Endothelial cell of umbilical vein (primary cell): ENCODE data around the gene CTNNA2. TPM values are rescaled to one million over a fixed set of nuclear protein-coding genes. Genes with fewer than 3 reads are reported as not detected.

ENCODE experiments used
- BruUV-seq: library from RNA; stranded (reverse); fragments of 400-500 nt; replicated peaks from 2 replicates; lab custom pipeline; 2021; lab: Mats Ljungman, UMichigan
- CTCF ChIA-PET: fragments of 300-600, 350-600 bp; sonication (Branson Sonifier 250); formaldehyde crosslinking; loops from one replicate; lab custom pipeline; 2021; ENCODE audit warnings: antibody characterized with exemption, inconsistent platforms; lab: Charles Lee
- POLR2A ChIA-PET: fragments of 300-600, 350-600 bp; sonication (Branson Sonifier 250); formaldehyde crosslinking; loops from one replicate; lab custom pipeline; 2021; ENCODE audit warnings: antibody characterized with exemption, inconsistent platforms; lab: Charles Lee
- DNase-seq: peaks from one replicate; pipeline ENCODE4 v3.0.0-alpha.2; 2011; ENCODE audit warnings: low read depth, low spot score
- FAIRE-seq: peaks from 2 replicates; lab custom pipeline; 2011; peaks lifted over from hg19 to GRCh38; lab: Jason Lieb, UNC
- H2AFZ ChIP-seq: 2 replicates; pipeline ENCODE4 v1.6.0; 2012; ENCODE audit warnings: low read depth, low read length, control low read depth, inconsistent platforms
- H3K27ac ChIP-seq: 2 replicates; pipeline ENCODE4 v1.5.1; 2011; ENCODE audit warnings: low read depth, mild to moderate bottlenecking, control low read depth, low read length, moderate library complexity; ENCODE audit not compliant: insufficient read depth
- H3K27me3 ChIP-seq, 2 experiments: 2 replicates each; pipeline versions ENCODE4 v1.6.0 to v1.6.1; 2011; ENCODE audit warnings: low read length in 2 of 2, mixed read lengths in 1 of 2; ENCODE audit not compliant: control insufficient read depth in 2 of 2, insufficient read depth in 2 of 2
- H3K36me3 ChIP-seq, 2 experiments: 2 replicates in 1 of 2; 3 replicates in 1 of 2; pipeline ENCODE4 v1.5.1; 2011; ENCODE audit warnings: low read length in 2 of 2, mild to moderate bottlenecking in 1 of 2, moderate library complexity in 1 of 2; ENCODE audit not compliant: control insufficient read depth in 2 of 2, insufficient read depth in 2 of 2; ENCODE audit errors: extremely low read depth in 1 of 2
- H3K4me1 ChIP-seq: 3 replicates; pipeline ENCODE4 v1.5.1; 2011; ENCODE audit warnings: mild to moderate bottlenecking, low read length; ENCODE audit not compliant: control insufficient read depth, insufficient read depth; ENCODE audit errors: extremely low read depth
- H3K4me2 ChIP-seq: 2 replicates; pipeline ENCODE4 v1.6.1; 2011; ENCODE audit warnings: low read length, control low read depth, mixed read lengths; ENCODE audit not compliant: insufficient read depth
- H3K4me3 ChIP-seq, 3 experiments: fragments of 200-600 bp in 1 of 3; sonication (generic), shearing (Covaris generic) in 1 of 3; replicated peaks in 1 of 3; 2 replicates each; pipeline ENCODE4 v1.5.1; 2011 to 2016; ENCODE audit warnings: control low read depth in 3 of 3, low read length in 3 of 3, mild to moderate bottlenecking in 2 of 3, inconsistent platforms in 1 of 3, low read depth in 1 of 3, moderate library complexity in 1 of 3; ENCODE audit not compliant: insufficient read depth in 1 of 3
- H3K79me2 ChIP-seq: 2 replicates; pipeline ENCODE4 v1.6.0; 2012; ENCODE audit warnings: low read length, inconsistent platforms; ENCODE audit not compliant: control insufficient read depth, insufficient read depth
- H3K9ac ChIP-seq: replicated peaks from 2 replicates; pipeline ENCODE3; 2011; ENCODE audit warnings: low read length, control low read depth; ENCODE audit not compliant: insufficient read depth; ENCODE audit errors: extremely low read depth
- H3K9me1 ChIP-seq: replicated peaks from 3 replicates; pipeline ENCODE4 v1.6.0; 2011; ENCODE audit warnings: mild to moderate bottlenecking, low read length; ENCODE audit not compliant: control insufficient read depth, insufficient read depth; ENCODE audit errors: extremely low read depth
- H3K9me3 ChIP-seq: replicated peaks from 2 replicates; pipeline ENCODE4 v1.5.1; 2012; ENCODE audit warnings: low read length, inconsistent platforms; ENCODE audit not compliant: control insufficient read depth, insufficient read depth
- H4K20me1 ChIP-seq: replicated peaks from 2 replicates; pipeline ENCODE3; 2011; ENCODE audit warnings: mild to moderate bottlenecking, low read length; ENCODE audit not compliant: control insufficient read depth, insufficient read depth; ENCODE audit errors: extremely low read depth
- EZH2 ChIP-seq: IDR thresholded peaks from 2 replicates; pipeline ENCODE4 v1.6.1; 2012; ENCODE audit warnings: borderline replicate concordance, low read depth, mild to moderate bottlenecking, moderate library complexity, low read length, inconsistent platforms; ENCODE audit not compliant: severe bottlenecking
- GATA2 ChIP-seq: IDR thresholded peaks from 2 replicates; pipeline ENCODE4 v1.7.0; 2011; ENCODE audit warnings: low read depth, mild to moderate bottlenecking, moderate library complexity, mixed read lengths, low read length; ENCODE audit not compliant: insufficient read length, insufficient read depth
- JUN ChIP-seq: IDR thresholded peaks from 2 replicates; pipeline ENCODE4 v1.6.1; 2011; ENCODE audit warnings: borderline replicate concordance, low read depth; ENCODE audit not compliant: insufficient read length, insufficient read depth
- MYC ChIP-seq: IDR thresholded peaks from one replicate; pipeline ENCODE4 v1.6.1; 2011; ENCODE audit warnings: mild to moderate bottlenecking, low read depth, low read length
- POLR2A ChIP-seq: IDR thresholded peaks from 2 replicates; pipeline ENCODE4 v1.6.1; 2012; ENCODE audit warnings: low read depth, mild to moderate bottlenecking, control low read depth, low read length
- POLR2AphosphoS5 ChIP-seq: IDR thresholded peaks from 2 replicates; pipeline ENCODE4 v1.6.1; 2012; ENCODE audit warnings: low read depth, mild to moderate bottlenecking, control low read depth, low read length, moderate library complexity; ENCODE audit not compliant: insufficient read depth
- dilution Hi-C: fragments of 300-500 bp; cut with MboI; formaldehyde crosslinking; loops from one replicate; pipeline ENCODE4 v1.15.0; 2019; ENCODE audit warnings: low sequenced_read_pairs; ENCODE audit not compliant: extremely low pct_ligation_motif_present
- intact Hi-C: fragments of 100-400 bp; cut with micrococcal nuclease; formaldehyde crosslinking; loops from one replicate; pipeline ENCODE4 v1.10.0; 2022
- polyA plus RNA-seq, 4 experiments: library from polyadenylated mRNA; depleted of rRNA in 3 of 4; stranded (reverse) in 3 of 4; unstranded in 1 of 4; fragments of >200 nt; gene quantifications; 2 replicates each; pipeline versions ENCODE4 v1.2.1 to v1.2.3, GENCODE V29; 2011 to 2012; ENCODE audit warnings: missing spikeins in 1 of 4
- total RNA-seq: library from RNA; stranded (reverse); gene quantifications from 2 replicates; pipeline ENCODE4 v1.2.3, GENCODE V29; 2021
- TF ChIP-seq, protein P1 (sequence below): IDR thresholded peaks from 2 replicates; pipeline ENCODE4 v1.6.1; 2011; ENCODE audit not compliant: insufficient read depth, insufficient read length

The CTNNA2 gene
- total and polyA plus RNA-seq, 2 donors (not counting 3 experiments of a cell fraction or from before 2014, with no cell fraction given): not detected

DNA sequence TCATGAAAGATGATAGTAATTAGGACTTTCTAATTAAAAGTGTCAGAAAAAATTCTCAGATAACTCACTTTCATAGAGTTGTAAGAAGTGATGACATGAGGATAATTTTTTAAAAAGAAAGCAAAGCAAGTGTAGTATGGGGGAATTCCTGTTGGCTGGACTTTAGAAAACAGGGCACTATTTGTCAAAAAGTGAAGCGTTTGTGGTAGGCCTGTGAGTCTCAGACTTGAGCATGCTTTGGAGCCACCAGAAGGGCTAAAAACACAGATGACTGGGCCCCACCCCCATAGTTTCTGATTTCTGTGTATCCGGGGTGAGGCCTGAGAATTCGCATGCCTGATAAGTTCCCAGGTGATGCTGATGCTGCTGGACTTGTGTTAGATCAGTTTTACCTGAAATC, 1014.3 kb downstream of the CTNNA2 start:
- ChIA-PET POLR2A (no interaction called here), CTCF (no interaction called here)
- no peaks in the 10 kb centered on the region for H4K20me1 ChIP-seq
- no peak overlapping the region for H3K9ac ChIP-seq
- H3K27me3 ChIP-seq: no peaks in the 10 kb centered on the region
- DNase-seq: no peak
- no peak for FAIRE-seq
- H3K79me2 ChIP-seq: no peaks in the 10 kb centered on the region
- no peaks in the 10 kb centered on the region for H3K9me1 ChIP-seq
- H3K4me2 ChIP-seq: no peak overlapping the region
- intact Hi-C loops (no loop called here), dilution Hi-C loops (no loop called here)
- H3K27ac ChIP-seq: no peak overlapping the region
- TF ChIP-seq POLR2AphosphoS5: no peak
- no peak for TF ChIP-seq GATA2
- TF ChIP-seq JUN: no peak
- TF ChIP-seq EZH2: no peak
- no peak for TF ChIP-seq MYC
- no peaks in the 10 kb centered on the region for H3K9me3 ChIP-seq
- H2AFZ ChIP-seq: no peak overlapping the region
- no peaks in the 10 kb centered on the region for H3K36me3 ChIP-seq
- no peaks in the 10 kb centered on the region for H3K4me1 ChIP-seq
- H3K4me3 ChIP-seq: no peak overlapping the region
- BruUV-seq: no TSS peak

DNA sequence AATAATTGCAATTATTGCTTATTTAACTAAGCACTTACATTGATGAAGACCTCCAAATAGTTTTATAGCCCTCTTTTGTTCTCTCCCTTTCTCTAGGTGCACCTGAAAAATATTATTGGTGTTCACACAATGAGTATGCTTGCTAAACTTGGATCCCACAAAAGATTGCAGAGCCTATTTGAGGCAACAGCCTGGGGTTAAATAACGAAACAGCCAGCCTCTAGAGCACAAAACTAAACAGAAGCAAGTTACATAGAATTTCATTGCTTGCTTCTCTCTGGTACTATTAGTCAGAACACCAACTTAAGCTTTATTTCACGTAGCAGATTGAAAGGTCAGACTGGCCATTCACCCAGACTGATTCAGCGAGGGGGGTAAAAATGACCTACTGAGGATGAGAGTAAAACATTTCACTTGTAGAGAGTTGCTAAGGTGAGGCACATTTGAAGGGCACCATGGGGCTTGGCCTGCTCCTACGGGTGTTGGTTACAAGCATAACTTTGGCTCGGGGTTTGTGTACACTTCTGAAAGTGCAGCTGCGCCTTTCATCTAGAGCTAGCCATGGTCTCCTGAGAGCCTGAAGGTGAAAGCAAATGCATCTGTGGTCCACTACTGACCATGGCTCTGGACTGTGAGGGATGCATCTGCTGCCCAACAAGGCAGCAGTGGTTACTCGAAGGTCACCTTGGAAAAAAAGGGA, 1016.8 kb downstream of the CTNNA2 start:
- FAIRE-seq: no peak
- CTCF ChIA-PET: no interaction called here

More for the DNA sequence above, 1016.8 kb downstream of the CTNNA2 start:
- dilution Hi-C loops (no loop called here), intact Hi-C loops (no loop called here)
- Histone ChIP-seq H2AFZ (no peak overlapping the region), H3K4me1 (no peaks in the 10 kb centered on the region), H3K27me3 (no peaks in the 10 kb centered on the region), H3K4me2 (no peak overlapping the region), H3K27ac (no peak overlapping the region), H3K9ac (no peak overlapping the region), H3K79me2 (no peaks in the 10 kb centered on the region), H3K4me3 (no peak overlapping the region), H3K36me3 (no peaks in the 10 kb centered on the region), H4K20me1 (no peaks in the 10 kb centered on the region), H3K9me3 (no peaks in the 10 kb centered on the region), H3K9me1 (no peaks in the 10 kb centered on the region)
- POLR2A ChIA-PET: no interaction called here
- DNase-seq: no peak
- TF ChIP-seq POLR2A (no peak), EZH2 (no peak)
- TF ChIP-seq, protein P1, sequence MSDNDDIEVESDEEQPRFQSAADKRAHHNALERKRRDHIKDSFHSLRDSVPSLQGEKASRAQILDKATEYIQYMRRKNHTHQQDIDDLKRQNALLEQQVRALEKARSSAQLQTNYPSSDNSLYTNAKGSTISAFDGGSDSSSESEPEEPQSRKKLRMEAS: no peak
- no TSS peak for BruUV-seq
